Testis (tissue), 2 donors: ENCODE data around the gene LIN7C.

Experiments
- POLR2A ChIP-seq: fragments of 450-650 bp; IDR thresholded peaks from one replicate; pipeline ENCODE4 v1.6.1; 2017; ENCODE audit warnings: antibody characterized with exemption, mild to moderate bottlenecking, moderate library complexity
- TF ChIP-seq, protein P1 (sequence below), 3 experiments: fragments of 450-650 bp in 2 of 3; fragments of 200-600 bp in 1 of 3; sonication (generic) in 1 of 3; IDR thresholded peaks; one replicate each; pipeline ENCODE4 v1.5.1; 2016 to 2019; ENCODE audit warnings: antibody characterized with exemption in 3 of 3, mild to moderate bottlenecking in 2 of 3, moderate library complexity in 1 of 3

DNA sequence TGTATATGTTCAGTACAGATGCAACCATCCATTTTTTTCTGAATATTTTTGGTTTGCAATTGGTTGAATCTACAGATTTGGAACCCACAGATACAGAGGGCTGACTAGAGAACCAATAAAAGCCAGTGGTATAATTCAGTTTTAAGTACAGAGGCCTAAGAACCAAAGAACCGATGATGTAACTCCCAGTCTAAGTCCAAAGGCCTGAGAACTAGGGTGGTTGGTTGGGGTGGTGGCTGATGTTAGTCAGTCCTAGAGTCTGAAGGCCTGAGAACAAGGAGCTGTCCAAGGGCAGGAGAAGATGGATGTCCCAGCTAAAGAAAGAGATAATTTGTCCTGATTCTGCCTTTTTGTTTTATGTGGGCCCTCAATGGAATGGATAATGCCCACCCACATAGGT lies 48.7 kb upstream of the LIN7C start:
- TF ChIP-seq POLR2A, result no peak
- TF ChIP-seq, protein P1, sequence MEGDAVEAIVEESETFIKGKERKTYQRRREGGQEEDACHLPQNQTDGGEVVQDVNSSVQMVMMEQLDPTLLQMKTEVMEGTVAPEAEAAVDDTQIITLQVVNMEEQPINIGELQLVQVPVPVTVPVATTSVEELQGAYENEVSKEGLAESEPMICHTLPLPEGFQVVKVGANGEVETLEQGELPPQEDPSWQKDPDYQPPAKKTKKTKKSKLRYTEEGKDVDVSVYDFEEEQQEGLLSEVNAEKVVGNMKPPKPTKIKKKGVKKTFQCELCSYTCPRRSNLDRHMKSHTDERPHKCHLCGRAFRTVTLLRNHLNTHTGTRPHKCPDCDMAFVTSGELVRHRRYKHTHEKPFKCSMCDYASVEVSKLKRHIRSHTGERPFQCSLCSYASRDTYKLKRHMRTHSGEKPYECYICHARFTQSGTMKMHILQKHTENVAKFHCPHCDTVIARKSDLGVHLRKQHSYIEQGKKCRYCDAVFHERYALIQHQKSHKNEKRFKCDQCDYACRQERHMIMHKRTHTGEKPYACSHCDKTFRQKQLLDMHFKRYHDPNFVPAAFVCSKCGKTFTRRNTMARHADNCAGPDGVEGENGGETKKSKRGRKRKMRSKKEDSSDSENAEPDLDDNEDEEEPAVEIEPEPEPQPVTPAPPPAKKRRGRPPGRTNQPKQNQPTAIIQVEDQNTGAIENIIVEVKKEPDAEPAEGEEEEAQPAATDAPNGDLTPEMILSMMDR (IDR thresholded peaks at IDR 0.05), result no peak
